Measurements from ENCODE around the gene TVP23A. TPM values are rescaled to one million over a fixed set of nuclear protein-coding genes. Genes with fewer than 3 reads are reported as not detected.
"Not testable (repeated sequence)": the region's sequence is repeated elsewhere in the genome, so short reads cannot be mapped to it uniquely, and the experiment has no call there.

The TVP23A gene
- polyA plus RNA-seq, 1 donor: 2.2 TPM

- no peak for DNase-seq
Measured at GRCh38 chr16:10744370-10745030, 74.1 kb downstream of the TVP23A start.

- peak; percentile 99 for DNase-seq
Measured at GRCh38 chr16:10743610-10744369, 74.8 kb downstream of the TVP23A start, which contains the start of gene NUBP1. Gene NUBP1, plus strand, starts transcription at chr16:10743842. Its CDS starts 22 bp downstream, at chr16:10743864.

GRCh38 chr16:10743227-10743609 is 75.4 kb downstream of the TVP23A start:
- DNase-seq: no peak

GRCh38 chr16:10741844-10742243 is 76.8 kb downstream of the TVP23A start:
- DNase-seq: no peak

GRCh38 chr16:10741249-10741648 is 77.3 kb downstream of the TVP23A start:
- DNase-seq: not testable (repeated sequence)

GRCh38 chr16:10740845-10741208 is 77.8 kb downstream of the TVP23A start:
- no peak for DNase-seq

GRCh38 chr16:10740000-10740844 is 78.4 kb downstream of the TVP23A start:
- DNase-seq: no peak

GRCh38 chr16:10738231-10739077 is 80.1 kb downstream of the TVP23A start:
- DNase-seq: peak; percentile 61

GRCh38 chr16:10737068-10737625 is 81.4 kb downstream of the TVP23A start:
- peak; percentile 79 for DNase-seq

GRCh38 chr16:10731790-10732189 is 86.8 kb downstream of the TVP23A start:
- no peak for DNase-seq

- DNase-seq: no peak
Measured at GRCh38 chr16:10729104-10730048, 89.2 kb downstream of the TVP23A start.

- DNase-seq: no peak
Measured at GRCh38 chr16:10728003-10728887, 90.3 kb downstream of the TVP23A start.

Other genes with a start within 250 kb of the TVP23A start
- 81.3 TPM for gene EMP2, start 238.2 kb downstream of the TVP23A start, polyA plus RNA-seq (ENCODE audit: insufficient read length)
- not detected for gene TEKT5, start 123.9 kb downstream of the TVP23A start, polyA plus RNA-seq (ENCODE audit: insufficient read length)
- gene NUBP1, start 75.0 kb downstream of the TVP23A start, polyA plus RNA-seq (ENCODE audit: insufficient read length): 35.8 TPM
- gene CIITA, start 58.4 kb upstream of the TVP23A start, polyA plus RNA-seq (ENCODE audit: insufficient read length): 3.1 TPM
- gene DEXI, start 123.7 kb upstream of the TVP23A start, polyA plus RNA-seq (ENCODE audit: insufficient read length): 55.3 TPM
- gene CLEC16A, start 125.8 kb upstream of the TVP23A start, polyA plus RNA-seq (ENCODE audit: insufficient read length): 19.1 TPM